Posterior cingulate gyrus (tissue), 11 donors: ENCODE data around the gene ZNF821.
"Not testable (repeated sequence)": the region's sequence is repeated elsewhere in the genome, so short reads cannot be mapped to it uniquely, and the experiment has no call there.

Experiments
- DNase-seq, 10 donors: peaks; one replicate each; pipeline versions ENCODE4 v3.0.0 to v3.0.0-alpha.2; 2020 to 2021; ENCODE audit warnings: mixed read lengths in 3 of 10
- intact Hi-C: fragments of 100-400 bp; cut with DNase I; formaldehyde crosslinking; loops from one replicate; pipeline ENCODE4 v1.15.1; 2023

Gene ZNF821, protein sequence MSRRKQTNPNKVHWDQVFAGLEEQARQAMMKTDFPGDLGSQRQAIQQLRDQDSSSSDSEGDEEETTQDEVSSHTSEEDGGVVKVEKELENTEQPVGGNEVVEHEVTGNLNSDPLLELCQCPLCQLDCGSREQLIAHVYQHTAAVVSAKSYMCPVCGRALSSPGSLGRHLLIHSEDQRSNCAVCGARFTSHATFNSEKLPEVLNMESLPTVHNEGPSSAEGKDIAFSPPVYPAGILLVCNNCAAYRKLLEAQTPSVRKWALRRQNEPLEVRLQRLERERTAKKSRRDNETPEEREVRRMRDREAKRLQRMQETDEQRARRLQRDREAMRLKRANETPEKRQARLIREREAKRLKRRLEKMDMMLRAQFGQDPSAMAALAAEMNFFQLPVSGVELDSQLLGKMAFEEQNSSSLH

DNA sequence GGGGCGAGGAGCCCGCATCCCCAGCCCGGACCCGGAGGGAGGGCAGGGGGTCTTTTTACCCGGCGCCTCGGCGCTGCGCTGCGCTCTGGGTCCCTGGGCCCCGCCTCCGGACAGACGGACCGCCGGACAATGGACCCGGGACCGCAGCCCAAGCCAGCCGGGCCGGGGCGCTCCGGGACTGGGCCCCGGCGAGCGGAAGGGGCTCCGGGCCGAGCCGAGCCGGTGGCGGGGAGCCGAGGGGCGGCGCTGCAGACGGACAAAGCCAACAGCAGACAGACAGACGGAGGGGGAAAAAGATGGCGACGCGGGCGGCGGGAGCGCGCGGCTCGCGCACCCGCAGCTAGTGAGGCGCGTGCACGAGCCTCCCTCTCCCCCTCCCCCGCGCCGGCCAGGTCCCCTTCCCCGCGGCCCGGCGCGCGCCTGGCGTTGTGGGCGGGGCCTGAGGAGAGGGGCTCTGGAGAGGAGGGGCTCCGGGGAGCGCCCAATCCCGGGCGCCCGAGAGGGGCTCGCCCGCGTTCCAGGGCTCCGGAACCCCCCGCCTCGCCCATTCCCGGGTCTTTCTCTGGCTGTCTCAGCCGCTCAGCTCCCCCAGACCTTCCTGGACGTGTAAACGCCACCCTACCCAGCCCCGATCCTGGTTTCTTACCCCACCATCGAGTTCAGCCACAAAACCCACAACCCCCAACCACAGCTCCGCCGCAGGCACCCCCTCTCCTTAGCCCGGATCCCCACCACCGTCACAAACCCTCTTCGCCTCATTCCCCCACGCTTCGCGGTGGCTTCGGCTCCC is at the start of gene ZNF821:
Gene ZNF821, minus strand, starts transcription at position 334 of the 790 bp plus-strand sequence. CDS start 4,236 bp downstream, outside the sequence.
- peak; percentile 53 to 97 (median 76) for DNase-seq
- intact Hi-C loops, result loop anchor here (1.0 to 10.0 kb wide), 4 partner anchors 11 to 79 kb away; partner anchors contain the start of genes AP1G1, ATXN1L and IST1

- DNase-seq, result no peak
- intact Hi-C loops, result no loop called here
Observed at GRCh38 chr16:71933017-71933416, 49.0 kb upstream of the ZNF821 start.

DNA sequence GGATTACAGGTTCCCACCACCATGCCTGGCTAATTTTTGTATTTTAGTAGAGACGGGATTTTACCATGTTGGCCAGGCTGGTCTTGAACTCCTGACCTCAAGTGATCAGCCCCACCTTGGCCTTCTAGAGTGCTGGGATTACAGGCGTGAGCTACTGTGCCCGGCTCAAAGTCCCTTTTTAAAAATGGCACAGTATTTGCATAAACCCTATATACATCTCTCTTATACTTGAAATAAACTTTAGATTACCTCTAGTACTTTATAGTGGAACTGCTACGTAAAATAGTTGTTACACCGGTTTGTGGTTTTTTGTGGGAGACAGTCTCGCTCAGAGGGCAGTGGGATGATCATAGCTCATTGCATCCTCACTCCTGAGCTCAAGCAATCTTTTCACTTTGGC is 47.6 kb upstream of the ZNF821 start:
- intact Hi-C loops, result no loop called here
- no peak for DNase-seq

DNA sequence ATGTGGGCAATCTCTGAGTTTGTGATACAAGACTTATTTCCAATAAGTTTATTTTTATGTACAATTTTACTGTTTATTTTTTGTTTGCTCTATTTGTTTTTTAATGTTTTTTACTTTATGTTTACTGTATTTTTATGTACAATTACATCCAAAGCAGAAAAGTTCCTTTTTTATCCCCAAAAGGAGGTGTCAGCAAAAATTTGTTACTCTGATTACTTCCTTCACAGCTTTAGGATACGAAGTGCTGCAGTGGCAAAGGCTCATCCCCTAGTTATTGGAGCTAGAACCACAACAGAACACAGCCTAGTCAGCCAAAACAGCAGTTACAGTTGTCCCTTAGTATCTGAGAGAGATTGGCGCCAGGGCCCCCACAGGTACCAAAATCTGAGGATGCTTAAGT is 47.0 kb upstream of the ZNF821 start:
- no peak for DNase-seq
- intact Hi-C loops, result no loop called here

GRCh38 chr16:71930013-71930563 is 46.1 kb upstream of the ZNF821 start:
- no peak for DNase-seq
- intact Hi-C loops, result no loop called here

DNA sequence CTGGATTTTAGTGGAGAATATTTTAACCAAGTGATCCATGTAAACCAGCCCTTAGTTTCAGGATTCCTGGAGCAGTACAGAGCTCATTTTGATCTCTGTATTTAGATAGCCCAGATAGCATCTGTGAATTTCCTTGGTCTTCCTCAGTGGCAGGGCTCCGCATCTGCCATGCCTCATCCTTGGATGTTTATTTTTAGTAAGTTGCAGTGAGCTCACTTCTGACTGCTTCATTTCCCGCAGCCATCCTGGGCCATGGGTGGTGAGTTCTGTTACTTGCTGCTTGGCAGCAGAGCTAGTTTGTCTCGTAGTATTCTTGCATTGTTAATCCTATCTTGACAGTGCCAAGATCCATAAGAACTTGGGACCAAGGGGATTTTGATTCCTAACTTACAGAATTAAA is 45.1 kb upstream of the ZNF821 start:
- peak in 7 of 10 donors; percentile 15 to 87 (median 30) for DNase-seq
- intact Hi-C loops, result no loop called here

DNA sequence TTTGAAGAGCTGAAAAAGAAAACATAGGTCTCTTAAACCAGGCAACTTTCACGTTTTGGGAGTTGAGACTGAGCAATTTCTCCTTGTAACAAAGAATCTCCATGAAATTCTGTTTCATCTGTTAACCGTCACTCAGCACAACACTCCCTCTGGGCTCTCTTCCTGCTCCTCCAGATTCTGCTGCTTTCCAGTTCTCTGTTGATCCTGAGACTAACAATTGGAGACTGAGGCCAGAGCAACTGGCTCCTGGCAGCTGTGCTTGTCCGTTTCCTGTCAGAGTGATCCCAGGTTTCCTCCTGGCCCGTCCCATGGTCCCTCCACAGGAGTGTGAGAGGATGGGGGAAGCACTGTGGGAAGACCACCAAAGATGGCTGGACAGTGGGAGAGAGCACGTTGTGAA is 43.8 kb upstream of the ZNF821 start:
- intact Hi-C loops, result no loop called here

GRCh38 chr16:71927383-71927782 is 43.4 kb upstream of the ZNF821 start:
- intact Hi-C loops, result no loop called here
- DNase-seq, result no peak

More for the DNA sequence above, 43.8 kb upstream of the ZNF821 start:
- DNase-seq, result no peak

GRCh38 chr16:71924710-71925109 is 40.7 kb upstream of the ZNF821 start:
- intact Hi-C loops, result no loop called here
- no peak for DNase-seq

GRCh38 chr16:71923941-71924690 is 40.1 kb upstream of the ZNF821 start:
- DNase-seq, result no peak
- intact Hi-C loops, result no loop called here

- DNase-seq, result no peak
- intact Hi-C loops, result no loop called here
Observed at GRCh38 chr16:71920658-71921057, 36.7 kb upstream of the ZNF821 start.

DNA sequence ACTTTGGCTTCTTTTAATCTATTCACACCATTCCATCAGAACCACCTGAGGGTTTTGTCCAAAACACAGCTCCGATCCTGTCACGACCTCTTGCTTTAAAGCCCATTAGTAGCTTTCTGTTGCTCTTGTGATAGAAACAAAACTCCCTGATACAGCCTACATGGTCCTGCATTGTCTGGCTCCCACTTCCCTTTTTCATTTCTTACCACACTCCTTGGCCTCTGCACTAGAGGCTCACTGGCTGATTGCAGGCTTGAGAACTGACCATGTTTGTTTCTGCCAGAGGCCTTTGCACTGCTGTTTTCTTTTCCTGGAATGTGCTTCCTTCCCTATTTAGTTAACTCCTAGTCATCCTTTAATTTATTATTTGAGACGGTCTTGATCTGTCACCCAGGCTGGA is 35.1 kb upstream of the ZNF821 start:
- no peak for DNase-seq
- intact Hi-C loops, result no loop called here

- DNase-seq, result no peak
- intact Hi-C loops, result no loop called here
Observed at GRCh38 chr16:71917900-71918299, 33.9 kb upstream of the ZNF821 start.

GRCh38 chr16:71916397-71916920 is 32.5 kb upstream of the ZNF821 start:
- intact Hi-C loops, result no loop called here
- DNase-seq, result peak in 1 of 10 donors; percentile 13

DNA sequence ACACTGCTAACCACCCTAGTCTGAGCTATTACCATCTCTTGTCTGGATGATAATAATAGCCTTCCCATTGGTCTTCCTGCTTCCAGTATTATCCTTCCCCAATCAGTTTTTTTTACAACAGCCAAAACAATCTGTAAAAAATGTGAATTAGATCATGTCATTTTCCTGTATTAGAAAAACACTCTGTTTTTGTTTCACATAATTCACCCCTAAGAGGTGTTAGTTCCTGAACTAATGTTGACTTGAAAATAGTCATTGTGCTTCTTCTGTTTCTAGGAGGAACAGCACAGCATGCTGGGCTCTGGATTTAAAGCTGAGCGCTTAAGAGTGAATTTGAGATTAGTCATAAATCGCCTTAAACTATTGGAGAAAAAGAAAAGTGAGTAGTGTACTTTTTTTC is 31.4 kb upstream of the ZNF821 start:
- intact Hi-C loops, result no loop called here
- no peak for DNase-seq

DNA sequence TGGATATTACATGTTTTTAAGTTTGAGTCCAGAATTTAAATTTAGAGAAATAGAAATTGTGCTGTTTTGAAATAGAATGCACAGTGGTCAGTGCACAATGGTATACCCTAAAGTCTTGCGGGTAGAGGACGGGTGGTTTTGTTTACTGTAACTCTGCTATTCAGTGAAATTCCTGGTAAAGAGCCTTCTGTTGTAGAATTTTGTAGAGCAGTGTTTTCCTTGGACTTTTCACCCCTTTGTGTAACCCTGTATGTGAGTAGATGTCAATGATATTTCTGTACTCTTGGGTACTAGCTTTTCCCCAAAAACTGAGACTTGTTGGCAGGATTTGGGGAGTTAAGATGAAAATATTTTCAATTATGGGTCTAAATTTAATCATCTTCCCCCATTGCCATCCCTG is 30.8 kb upstream of the ZNF821 start:
- intact Hi-C loops, result no loop called here
- DNase-seq, result no peak

DNA sequence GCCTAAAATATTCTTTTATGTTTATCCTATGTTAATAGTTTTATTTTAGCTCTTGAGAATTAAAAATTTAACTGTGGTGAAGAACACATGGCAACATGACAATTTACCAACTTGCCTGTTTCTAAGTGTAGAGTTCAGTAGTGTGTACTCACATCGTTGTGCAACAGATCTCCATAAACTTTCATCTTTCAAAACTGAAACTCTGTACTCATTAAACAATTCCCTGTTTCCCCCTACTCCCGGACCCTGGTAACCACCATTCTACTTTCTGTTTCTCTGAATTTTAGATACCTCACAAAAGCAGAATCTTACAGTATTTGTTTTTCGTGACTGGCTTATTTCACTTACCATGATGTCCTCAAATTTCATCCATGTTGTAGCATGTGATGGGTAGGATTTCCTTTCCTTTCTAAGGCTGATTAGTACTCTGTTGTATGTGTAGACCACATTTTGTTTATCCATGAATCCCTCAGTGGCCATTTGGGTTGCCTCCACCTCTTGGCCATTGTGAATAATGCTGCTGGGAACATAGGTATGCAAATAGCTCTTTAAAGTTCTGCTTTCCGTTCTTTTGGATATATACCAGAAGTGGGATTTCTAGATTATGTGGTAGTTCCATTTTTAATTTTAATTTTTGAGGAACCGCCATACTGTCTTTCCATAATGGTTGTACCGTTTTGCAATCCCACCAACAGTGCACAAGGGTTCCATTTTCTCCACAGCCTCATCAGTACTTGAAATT is 28.7 kb upstream of the ZNF821 start:
- no peak for DNase-seq
- intact Hi-C loops, result no loop called here

- intact Hi-C loops, result no loop called here
- DNase-seq, result no peak
Observed at GRCh38 chr16:71911121-71911520, 27.1 kb upstream of the ZNF821 start.

- intact Hi-C loops, DNase-seq: not testable (repeated sequence)
Observed at GRCh38 chr16:71905765-71906164, 21.8 kb upstream of the ZNF821 start.

- intact Hi-C loops, result no loop called here
- peak in 1 of 10 donors; percentile 23 for DNase-seq
Observed at GRCh38 chr16:71904239-71904638, 20.3 kb upstream of the ZNF821 start.
